ENCODE measurements around the gene PTX3.

Gene PTX3

GRCh38 chr3:157409516-157409915, 27.1 kb upstream of the PTX3 start:
- Histone ChIP-seq H3K27me3 (ENCODE audit: low read length) (no peaks in the 10 kb centered on the region), H3K9ac (ENCODE audit: low read length) (no peak overlapping the region), H3K27ac (ENCODE audit: low read depth, low read length) (no peak overlapping the region), H3K4me3 (ENCODE audit: insufficient read depth, low read length, poor library complexity, severe bottlenecking) (no peak overlapping the region), H3F3A (ENCODE audit: insufficient read depth) (no peaks in the 10 kb centered on the region), H3K9me3 (ENCODE audit: insufficient read depth, low read length) (no peaks in the 10 kb centered on the region), H3K79me2 (ENCODE audit: insufficient read depth, low read length) (no peaks in the 10 kb centered on the region), H3K36me3 (ENCODE audit: low read length) (no peaks in the 10 kb centered on the region), H4K20me1 (ENCODE audit: low read depth, low read length) (no peaks in the 10 kb centered on the region), H3K9me2 (replicated peaks; ENCODE audit: insufficient read depth, low read length) (no peaks in the 10 kb centered on the region), H3K4me2 (ENCODE audit: low read depth, low read length, poor library complexity, severe bottlenecking) (no peak overlapping the region), H2AFZ (ENCODE audit: low read depth, low read length, severe bottlenecking) (no peak overlapping the region)
- TF ChIP-seq, protein P1, sequence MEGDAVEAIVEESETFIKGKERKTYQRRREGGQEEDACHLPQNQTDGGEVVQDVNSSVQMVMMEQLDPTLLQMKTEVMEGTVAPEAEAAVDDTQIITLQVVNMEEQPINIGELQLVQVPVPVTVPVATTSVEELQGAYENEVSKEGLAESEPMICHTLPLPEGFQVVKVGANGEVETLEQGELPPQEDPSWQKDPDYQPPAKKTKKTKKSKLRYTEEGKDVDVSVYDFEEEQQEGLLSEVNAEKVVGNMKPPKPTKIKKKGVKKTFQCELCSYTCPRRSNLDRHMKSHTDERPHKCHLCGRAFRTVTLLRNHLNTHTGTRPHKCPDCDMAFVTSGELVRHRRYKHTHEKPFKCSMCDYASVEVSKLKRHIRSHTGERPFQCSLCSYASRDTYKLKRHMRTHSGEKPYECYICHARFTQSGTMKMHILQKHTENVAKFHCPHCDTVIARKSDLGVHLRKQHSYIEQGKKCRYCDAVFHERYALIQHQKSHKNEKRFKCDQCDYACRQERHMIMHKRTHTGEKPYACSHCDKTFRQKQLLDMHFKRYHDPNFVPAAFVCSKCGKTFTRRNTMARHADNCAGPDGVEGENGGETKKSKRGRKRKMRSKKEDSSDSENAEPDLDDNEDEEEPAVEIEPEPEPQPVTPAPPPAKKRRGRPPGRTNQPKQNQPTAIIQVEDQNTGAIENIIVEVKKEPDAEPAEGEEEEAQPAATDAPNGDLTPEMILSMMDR (IDR thresholded peaks at IDR 0.05; ENCODE audit: insufficient read depth, low read length, poor library complexity, severe bottlenecking) = no peak
- TF ChIP-seq EZH2phosphoT487 (conservative IDR thresholded peaks at IDR 0.05; ENCODE audit: low read length) = no peak

DNA sequence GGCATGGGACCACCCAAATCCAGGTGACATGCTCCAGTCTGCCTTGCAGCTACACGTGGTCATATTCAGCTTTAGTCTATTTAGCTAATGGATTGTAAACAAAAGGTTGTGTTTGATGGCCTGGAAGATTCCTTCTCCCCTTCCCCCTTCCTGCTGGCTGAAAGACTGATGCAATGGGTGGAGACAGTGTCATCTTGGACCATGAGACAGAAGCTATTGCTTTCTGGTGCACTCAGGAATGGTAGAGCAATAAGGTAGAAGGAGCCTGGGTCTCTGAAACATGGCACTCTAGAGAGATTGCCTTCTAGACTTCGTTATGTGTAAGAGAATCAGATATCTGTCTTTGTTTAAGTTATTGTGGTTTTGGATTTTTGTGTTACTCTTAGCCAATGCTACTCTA, 25.7 kb upstream of the PTX3 start:
- Histone ChIP-seq H3K9me3 (ENCODE audit: insufficient read depth, low read length) (no peaks in the 10 kb centered on the region), H3K9ac (ENCODE audit: low read length) (no peak overlapping the region), H4K20me1 (ENCODE audit: low read depth, low read length) (no peaks in the 10 kb centered on the region), H3K4me2 (ENCODE audit: low read depth, low read length, poor library complexity, severe bottlenecking) (no peak overlapping the region), H3K9me2 (replicated peaks; ENCODE audit: insufficient read depth, low read length) (no peaks in the 10 kb centered on the region), H3K4me3 (ENCODE audit: insufficient read depth, low read length, poor library complexity, severe bottlenecking) (no peak overlapping the region), H2AFZ (ENCODE audit: low read depth, low read length, severe bottlenecking) (no peak overlapping the region), H3K27ac (ENCODE audit: low read depth, low read length) (no peak overlapping the region), H3K79me2 (ENCODE audit: insufficient read depth, low read length) (no peaks in the 10 kb centered on the region), H3K36me3 (ENCODE audit: low read length) (no peaks in the 10 kb centered on the region), H3K27me3 (ENCODE audit: low read length) (no peaks in the 10 kb centered on the region), H3F3A (ENCODE audit: insufficient read depth) (no peaks in the 10 kb centered on the region)
- TF ChIP-seq, protein P1 (IDR thresholded peaks at IDR 0.05; ENCODE audit: insufficient read depth, low read length, poor library complexity, severe bottlenecking) = no peak
- no peak for TF ChIP-seq EZH2phosphoT487 (conservative IDR thresholded peaks at IDR 0.05; ENCODE audit: low read length)

GRCh38 chr3:157412323-157412855, 24.3 kb upstream of the PTX3 start:
- no peak overlapping the region for H2AFZ ChIP-seq (ENCODE audit: low read depth, low read length, severe bottlenecking)
- H3K4me3 ChIP-seq (ENCODE audit: insufficient read depth, low read length, poor library complexity, severe bottlenecking) = no peak overlapping the region
- H3K9me3 ChIP-seq (ENCODE audit: insufficient read depth, low read length) = no peaks in the 10 kb centered on the region
- H3K27ac ChIP-seq (ENCODE audit: low read depth, low read length) = no peak overlapping the region
- no peaks in the 10 kb centered on the region for H3K79me2 ChIP-seq (ENCODE audit: insufficient read depth, low read length)
- no peaks in the 10 kb centered on the region for H3K36me3 ChIP-seq (ENCODE audit: low read length)
- no peak overlapping the region for H3K9ac ChIP-seq (ENCODE audit: low read length)
- no peaks in the 10 kb centered on the region for H3F3A ChIP-seq (ENCODE audit: insufficient read depth)
- no peak overlapping the region for H3K4me2 ChIP-seq (ENCODE audit: low read depth, low read length, poor library complexity, severe bottlenecking)
- H4K20me1 ChIP-seq (ENCODE audit: low read depth, low read length) = no peaks in the 10 kb centered on the region
- no peak for TF ChIP-seq EZH2phosphoT487 (conservative IDR thresholded peaks at IDR 0.05; ENCODE audit: low read length)
- no peaks in the 10 kb centered on the region for H3K27me3 ChIP-seq (ENCODE audit: low read length)
- H3K9me2 ChIP-seq (replicated peaks; ENCODE audit: insufficient read depth, low read length) = no peaks in the 10 kb centered on the region

DNA sequence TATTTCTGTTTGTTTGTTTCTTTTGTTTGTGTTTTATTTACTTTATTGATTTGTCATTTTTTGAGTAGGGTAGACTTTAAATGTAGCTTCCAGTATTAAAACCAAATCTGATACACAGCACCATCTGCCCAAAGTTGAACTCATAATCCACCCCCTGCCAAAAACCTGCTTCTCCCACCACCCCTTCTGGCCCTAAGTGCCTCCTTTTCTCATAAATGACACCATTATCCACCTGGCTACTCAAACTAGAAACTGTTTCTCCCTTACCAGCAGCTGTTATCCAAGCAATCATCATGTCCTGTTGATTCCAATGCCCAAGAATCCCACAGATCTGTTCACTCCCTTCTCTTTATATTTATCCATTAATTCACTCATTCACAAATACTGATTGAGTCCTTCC, 21.8 kb upstream of the PTX3 start:
- no peak overlapping the region for H3K9ac ChIP-seq (ENCODE audit: low read length)
- no peak overlapping the region for H3K27ac ChIP-seq (ENCODE audit: low read depth, low read length)
- no peaks in the 10 kb centered on the region for H4K20me1 ChIP-seq (ENCODE audit: low read depth, low read length)
- no peak overlapping the region for H3K4me3 ChIP-seq (ENCODE audit: insufficient read depth, low read length, poor library complexity, severe bottlenecking)
- H3K9me2 ChIP-seq (replicated peaks; ENCODE audit: insufficient read depth, low read length) = no peaks in the 10 kb centered on the region
- no peak overlapping the region for H3K4me2 ChIP-seq (ENCODE audit: low read depth, low read length, poor library complexity, severe bottlenecking)
- H3K79me2 ChIP-seq (ENCODE audit: insufficient read depth, low read length) = no peaks in the 10 kb centered on the region
- no peak overlapping the region for H2AFZ ChIP-seq (ENCODE audit: low read depth, low read length, severe bottlenecking)
- H3K9me3 ChIP-seq (ENCODE audit: insufficient read depth, low read length) = no peaks in the 10 kb centered on the region
- TF ChIP-seq EZH2phosphoT487 (conservative IDR thresholded peaks at IDR 0.05; ENCODE audit: low read length) = no peak
- TF ChIP-seq, protein P1 (IDR thresholded peaks at IDR 0.05; ENCODE audit: insufficient read depth, low read length, poor library complexity, severe bottlenecking) = no peak
- no peaks in the 10 kb centered on the region for H3K27me3 ChIP-seq (ENCODE audit: low read length)
- no peaks in the 10 kb centered on the region for H3F3A ChIP-seq (ENCODE audit: insufficient read depth)
- H3K36me3 ChIP-seq (ENCODE audit: low read length) = no peaks in the 10 kb centered on the region

All from SU-DHL-6 (cell line).